ENCODE results near the gene SRSF11. TPM values are rescaled to one million over a fixed set of nuclear protein-coding genes. Genes with fewer than 3 reads are reported as not detected.

The SRSF11 gene
- total RNA-seq, 2 donors from 2014 or later, result 157 to 174 TPM

GRCh38 chr1:70194601-70195000 lies 26.6 kb upstream of the SRSF11 start:
- TF ChIP-seq CTCF (IDR thresholded peaks at IDR 0.05), result no peak
- no peak for TF ChIP-seq POLR2A (IDR thresholded peaks at IDR 0.05)
- intact Hi-C loops (cut with DNase I), result no loop called here

GRCh38 chr1:70195342-70195741 lies 25.8 kb upstream of the SRSF11 start:
- Histone ChIP-seq H3K27ac (no peak overlapping the region), H3K4me1 (no peaks in the 10 kb centered on the region), H3K9me3 (no peaks in the 10 kb centered on the region), H3K4me3 (no peak overlapping the region), H3K36me3 (replicated peaks in 1 of 2; ENCODE audit: insufficient read depth in 1 of 2, low read depth in 2 of 2) (no peaks in the 10 kb centered on the region), H3K27me3 (no peaks in the 10 kb centered on the region)
- intact Hi-C loops (cut with DNase I), result no loop called here
- WGBS, 2 donors, result 86 to 91% methylated on average over 4 of the region's 4 CpGs
- TF ChIP-seq POLR2A (IDR thresholded peaks at IDR 0.05) (no peak), CTCF (IDR thresholded peaks at IDR 0.05) (no peak)
- DNase-seq, result no peak
- ATAC-seq, result no peak

More at GRCh38 chr1:70194601-70195000, 26.6 kb upstream of the SRSF11 start:
- no peak for ATAC-seq
- Histone ChIP-seq H3K4me3 (no peak overlapping the region), H3K36me3 (replicated peaks in 1 of 2; ENCODE audit: insufficient read depth in 1 of 2, low read depth in 2 of 2) (no peaks in the 10 kb centered on the region), H3K27ac (no peak overlapping the region), H3K9me3 (no peaks in the 10 kb centered on the region), H3K27me3 (no peaks in the 10 kb centered on the region), H3K4me1 (no peaks in the 10 kb centered on the region)
- no peak for DNase-seq

- no peak overlapping the region for H3K27ac ChIP-seq
- TF ChIP-seq CTCF (IDR thresholded peaks at IDR 0.05) (no peak), POLR2A (IDR thresholded peaks at IDR 0.05) (no peak)
- H3K27me3 ChIP-seq, result no peaks in the 10 kb centered on the region
- no peak overlapping the region for H3K4me3 ChIP-seq
- intact Hi-C loops (cut with DNase I), result no loop called here
- no peaks in the 10 kb centered on the region for H3K36me3 ChIP-seq (replicated peaks in 1 of 2; ENCODE audit: insufficient read depth in 1 of 2, low read depth in 2 of 2)
- 87 to 88% methylated on average over 3 of the region's 3 CpGs for WGBS, 2 donors
- ATAC-seq (no peak), DNase-seq (no peak)
- no peaks in the 10 kb centered on the region for H3K9me3 ChIP-seq
- no peaks in the 10 kb centered on the region for H3K4me1 ChIP-seq
Observed at GRCh38 chr1:70196333-70196732, 24.8 kb upstream of the SRSF11 start.

- 94 to 97% methylated on average over 4 of the region's 4 CpGs for WGBS, 2 donors
- no peak for DNase-seq
- no peak for ATAC-seq
- no peak overlapping the region for H3K27ac ChIP-seq
- no peaks in the 10 kb centered on the region for H3K27me3 ChIP-seq
- no peaks in the 10 kb centered on the region for H3K9me3 ChIP-seq
- no peak overlapping the region for H3K4me3 ChIP-seq
- intact Hi-C loops (cut with DNase I), result no loop called here
- TF ChIP-seq CTCF (IDR thresholded peaks at IDR 0.05) (no peak), POLR2A (IDR thresholded peaks at IDR 0.05) (no peak)
- H3K36me3 ChIP-seq (replicated peaks in 1 of 2; ENCODE audit: insufficient read depth in 1 of 2, low read depth in 2 of 2), result no peaks in the 10 kb centered on the region
- H3K4me1 ChIP-seq, result peaks cover 13% of the 10 kb centered on the region
Observed at GRCh38 chr1:70200065-70200464, 21.1 kb upstream of the SRSF11 start.

- WGBS, 2 donors, result 50 to 55% methylated on average over 2 of the region's 2 CpGs
- H3K27me3 ChIP-seq, result no peaks in the 10 kb centered on the region
- H3K4me1 ChIP-seq, result peaks cover 23% of the 10 kb centered on the region
- no peaks in the 10 kb centered on the region for H3K36me3 ChIP-seq (replicated peaks in 1 of 2; ENCODE audit: insufficient read depth in 1 of 2, low read depth in 2 of 2)
- no peak for ATAC-seq
- DNase-seq, result no peak
- intact Hi-C loops (cut with DNase I), result no loop called here
- TF ChIP-seq CTCF (IDR thresholded peaks at IDR 0.05) (no peak), POLR2A (IDR thresholded peaks at IDR 0.05) (no peak)
- H3K9me3 ChIP-seq, result no peaks in the 10 kb centered on the region
- H3K27ac ChIP-seq, result no peak overlapping the region
- H3K4me3 ChIP-seq, result no peak overlapping the region
Observed at GRCh38 chr1:70202173-70202758, 18.9 kb upstream of the SRSF11 start.
